Measurements from ENCODE around the gene WNT9B.

GRCh38 chr17:46832331-46832821 lies 19.0 kb upstream of the WNT9B start:
- TF ChIP-seq, protein P1, sequence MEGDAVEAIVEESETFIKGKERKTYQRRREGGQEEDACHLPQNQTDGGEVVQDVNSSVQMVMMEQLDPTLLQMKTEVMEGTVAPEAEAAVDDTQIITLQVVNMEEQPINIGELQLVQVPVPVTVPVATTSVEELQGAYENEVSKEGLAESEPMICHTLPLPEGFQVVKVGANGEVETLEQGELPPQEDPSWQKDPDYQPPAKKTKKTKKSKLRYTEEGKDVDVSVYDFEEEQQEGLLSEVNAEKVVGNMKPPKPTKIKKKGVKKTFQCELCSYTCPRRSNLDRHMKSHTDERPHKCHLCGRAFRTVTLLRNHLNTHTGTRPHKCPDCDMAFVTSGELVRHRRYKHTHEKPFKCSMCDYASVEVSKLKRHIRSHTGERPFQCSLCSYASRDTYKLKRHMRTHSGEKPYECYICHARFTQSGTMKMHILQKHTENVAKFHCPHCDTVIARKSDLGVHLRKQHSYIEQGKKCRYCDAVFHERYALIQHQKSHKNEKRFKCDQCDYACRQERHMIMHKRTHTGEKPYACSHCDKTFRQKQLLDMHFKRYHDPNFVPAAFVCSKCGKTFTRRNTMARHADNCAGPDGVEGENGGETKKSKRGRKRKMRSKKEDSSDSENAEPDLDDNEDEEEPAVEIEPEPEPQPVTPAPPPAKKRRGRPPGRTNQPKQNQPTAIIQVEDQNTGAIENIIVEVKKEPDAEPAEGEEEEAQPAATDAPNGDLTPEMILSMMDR (IDR thresholded peaks at IDR 0.05): no peak
- TF ChIP-seq POLR2AphosphoS5 (IDR thresholded peaks at IDR 0.05) (no peak), POLR2A (IDR thresholded peaks at IDR 0.05; ENCODE audit: low read depth) (no peak), EP300 (IDR thresholded peaks at IDR 0.05) (no peak)

Data from esophagus muscularis mucosa (tissue), 4 donors.